H1 (cell line): ENCODE data around the gene HILPDA. TPM values are rescaled to one million over a fixed set of nuclear protein-coding genes. Genes with fewer than 3 reads are reported as not detected.

Experiments
- CTCF ChIA-PET: fragments of 300-600 bp; sonication (Branson Sonifier 250); formaldehyde crosslinking; loops from one replicate; lab custom pipeline; 2021; ENCODE audit not compliant: partially characterized antibody; lab: Charles Lee
- POLR2A ChIA-PET: fragments of 300-600 bp; sonication (Branson Sonifier 250); formaldehyde crosslinking; loops from one replicate; lab custom pipeline; 2021; ENCODE audit warnings: inconsistent platforms; ENCODE audit not compliant: partially characterized antibody; lab: Charles Lee
- DNase-seq, 2 experiments: peaks; one replicate each; pipeline versions ENCODE4 v3.0.0 to v3.0.0-alpha.2; 2010 to 2022; ENCODE audit warnings: low spot score in 2 of 2, low read depth in 1 of 2, mixed read lengths in 1 of 2
- FAIRE-seq: peaks from 2 replicates; lab custom pipeline; 2011; peaks lifted over from hg19 to GRCh38; lab: Jason Lieb, UNC
- H2AFZ ChIP-seq: 2 replicates; pipeline ENCODE4 v1.8.1; 2012; ENCODE audit warnings: low read length, inconsistent platforms
- H2AK5ac ChIP-seq: 2 replicates; pipeline ENCODE4 v1.6.1; 2013; ENCODE audit warnings: low read depth, low read length
- H2BK120ac ChIP-seq: replicated peaks from 2 replicates; pipeline ENCODE3; 2013; ENCODE audit warnings: low read depth, low read length, inconsistent platforms
- H2BK12ac ChIP-seq: 2 replicates; pipeline ENCODE4 v1.6.1; 2013; ENCODE audit warnings: low read depth, low read length
- H2BK15ac ChIP-seq: 2 replicates; pipeline ENCODE4 v1.6.1; 2013; ENCODE audit warnings: low read length
- H2BK20ac ChIP-seq: 2 replicates; pipeline ENCODE4 v1.6.1; 2013; ENCODE audit warnings: low read length
- H2BK5ac ChIP-seq: 2 replicates; pipeline ENCODE4 v1.6.1; 2013; ENCODE audit warnings: low read depth, low read length
- H3K14ac ChIP-seq: 2 replicates; pipeline ENCODE4 v1.6.1; 2013; ENCODE audit warnings: inconsistent platforms; ENCODE audit not compliant: insufficient read length
- H3K18ac ChIP-seq: 2 replicates; pipeline ENCODE4 v1.6.1; 2013; ENCODE audit warnings: low read length; ENCODE audit errors: extremely low read depth
- H3K23ac ChIP-seq: 2 replicates; pipeline ENCODE4 v1.6.1; 2013; ENCODE audit warnings: inconsistent platforms; ENCODE audit not compliant: insufficient read length
- H3K23me2 ChIP-seq: 2 replicates; pipeline ENCODE4 v1.6.1; 2013; ENCODE audit warnings: low read depth, low read length
- H3K27ac ChIP-seq: 2 replicates; pipeline ENCODE4 v1.6.1; 2011; ENCODE audit warnings: low read depth, low read length, inconsistent platforms
- H3K27me3 ChIP-seq, 4 experiments: replicated peaks in 1 of 4; 1 replicate in 1 of 4; 2 replicates in 3 of 4; pipeline versions ENCODE4 v1.6.1 to v1.8.1; 2011 to 2013; ENCODE audit warnings: low read length in 3 of 4, mild to moderate bottlenecking in 3 of 4, inconsistent platforms in 2 of 4, mixed read lengths in 2 of 4, moderate library complexity in 1 of 4; ENCODE audit not compliant: control insufficient read depth in 3 of 4, insufficient read depth in 3 of 4; ENCODE audit errors: extremely low read depth in 1 of 4
- H3K36me3 ChIP-seq, 4 experiments: 2 replicates each; pipeline versions ENCODE4 v1.6.1 to v1.8.1; 2011 to 2013; ENCODE audit warnings: mild to moderate bottlenecking in 4 of 4, low read length in 3 of 4, moderate library complexity in 2 of 4, control low read depth in 1 of 4, inconsistent platforms in 1 of 4; ENCODE audit not compliant: insufficient read depth in 4 of 4, control insufficient read depth in 2 of 4
- H3K4ac ChIP-seq: replicated peaks from 2 replicates; pipeline ENCODE3; 2013; ENCODE audit warnings: low read length, low read depth, mixed read lengths, inconsistent platforms; ENCODE audit not compliant: insufficient read length
- H3K4me1 ChIP-seq, 4 experiments: replicated peaks in 1 of 4; 1 replicate in 1 of 4; 2 replicates in 3 of 4; pipeline versions ENCODE4 v1.6.1 to v1.8.1; 2011 to 2013; ENCODE audit warnings: low read length in 3 of 4, inconsistent platforms in 2 of 4, mixed read lengths in 1 of 4; ENCODE audit not compliant: insufficient read depth in 4 of 4, control insufficient read depth in 3 of 4
- H3K4me2 ChIP-seq, 2 experiments: 2 replicates each; pipeline versions ENCODE4 v1.6.1 to v1.8.1; 2011 to 2013; ENCODE audit warnings: low read depth in 2 of 2, low read length in 2 of 2, control low read depth in 1 of 2, inconsistent platforms in 1 of 2, mild to moderate bottlenecking in 1 of 2; ENCODE audit not compliant: insufficient read depth in 1 of 2
- H3K4me3 ChIP-seq, 4 experiments: fragments of 200-600, 300-600 bp in 1 of 4; sonication (generic), shearing (Covaris generic), sonication (Bioruptor Twin) in 1 of 4; 2 replicates each; pipeline versions ENCODE4 v1.5.1 to v1.8.1; 2011 to 2016; ENCODE audit warnings: low read length in 4 of 4, low read depth in 3 of 4, control low read depth in 2 of 4, inconsistent platforms in 2 of 4, mild to moderate bottlenecking in 2 of 4, mixed read lengths in 1 of 4, moderate library complexity in 1 of 4; ENCODE audit not compliant: insufficient read depth in 2 of 4; ENCODE audit errors: extremely low read depth in 1 of 4
- H3K56ac ChIP-seq: replicated peaks from 2 replicates; pipeline ENCODE3; 2013; ENCODE audit warnings: low read depth, mild to moderate bottlenecking, mixed read lengths, low read length, inconsistent platforms; ENCODE audit not compliant: insufficient read length
- H3K79me1 ChIP-seq: 2 replicates; pipeline ENCODE4 v1.6.1; 2013; ENCODE audit warnings: low read depth, low read length, control low read depth
- H3K79me2 ChIP-seq, 2 experiments: 2 replicates each; pipeline versions ENCODE4 v1.6.1 to v1.8.1; 2012 to 2013; ENCODE audit warnings: low read length in 2 of 2, mild to moderate bottlenecking in 2 of 2, inconsistent platforms in 1 of 2; ENCODE audit not compliant: insufficient read depth in 2 of 2, control insufficient read depth in 1 of 2
- H3K9ac ChIP-seq, 4 experiments: replicated peaks in 1 of 4; 1 replicate in 1 of 4; 2 replicates in 3 of 4; pipeline versions ENCODE4 v1.6.1 to v1.8.1; 2011 to 2013; ENCODE audit warnings: low read depth in 3 of 4, low read length in 3 of 4, control low read depth in 2 of 4, mild to moderate bottlenecking in 2 of 4, moderate library complexity in 2 of 4, inconsistent platforms in 1 of 4; ENCODE audit errors: extremely low read depth in 1 of 4
- H3K9me3 ChIP-seq, 2 experiments: 2 replicates each; pipeline versions ENCODE4 v1.6.1 to v1.8.1; 2012 to 2013; ENCODE audit warnings: mild to moderate bottlenecking in 2 of 2, moderate library complexity in 2 of 2, control low read depth in 1 of 2, inconsistent platforms in 1 of 2, low read depth in 1 of 2, low read length in 1 of 2, mixed read lengths in 1 of 2; ENCODE audit not compliant: insufficient read depth in 2 of 2
- H4K20me1 ChIP-seq, 2 experiments: replicated peaks in 1 of 2; 2 replicates each; pipeline versions ENCODE3 to v1.8.1; 2011 to 2013; ENCODE audit warnings: inconsistent platforms in 2 of 2, low read length in 2 of 2, mild to moderate bottlenecking in 1 of 2; ENCODE audit not compliant: insufficient read depth in 2 of 2, control insufficient read depth in 1 of 2
- H4K5ac ChIP-seq: 2 replicates; pipeline ENCODE4 v1.6.1; 2013; ENCODE audit warnings: low read length, low read depth, mixed read lengths, inconsistent platforms; ENCODE audit not compliant: insufficient read length
- H4K8ac ChIP-seq: 2 replicates; pipeline ENCODE4 v1.8.0; 2013; ENCODE audit warnings: mild to moderate bottlenecking, moderate library complexity, low read length, inconsistent platforms; ENCODE audit not compliant: insufficient read depth; ENCODE audit errors: extremely low read depth
- H4K91ac ChIP-seq: replicated peaks from 2 replicates; pipeline ENCODE3; 2013; ENCODE audit warnings: low read length, mixed read lengths, inconsistent platforms; ENCODE audit not compliant: insufficient read length
- BRCA1 ChIP-seq: IDR thresholded peaks from 2 replicates; pipeline ENCODE4 v1.6.1; 2012; ENCODE audit warnings: low read depth, low read length, improper control_type of control experiment
- NRF1 ChIP-seq: IDR thresholded peaks from 2 replicates; pipeline ENCODE4 v1.6.1; 2011; ENCODE audit warnings: mild to moderate bottlenecking, low read depth, low read length, improper control_type of control experiment
- POLR2AphosphoS5 ChIP-seq: IDR thresholded peaks from 2 replicates; pipeline ENCODE4 v1.6.1; 2011; ENCODE audit warnings: low read depth, low read length
- SP4 ChIP-seq: IDR thresholded peaks from 2 replicates; pipeline ENCODE4 v1.6.1; 2012; ENCODE audit warnings: low read length, inconsistent platforms
- WGBS, 2 experiments: shearing (Covaris generic) in 1 of 2; methylation state at CpG; one replicate each; pipeline versions ENCODE4 v1.1.6 to v1.1.7; 2013 to 2015; ENCODE audit warnings: low lambda C conversion rate in 2 of 2, mixed read lengths in 2 of 2, inconsistent platforms in 1 of 2, low coverage in 1 of 2, missing lambda C conversion rate in 1 of 2; ENCODE audit not compliant: insufficient replicate concordance in 2 of 2, insufficient coverage in 1 of 2, insufficient read length in 1 of 2; ENCODE audit errors: extremely low coverage in 1 of 2, missing lambda C conversion rate in 1 of 2; 5-methylcytosine and 5-hydroxymethylcytosine counted together
- polyA plus RNA-seq, 7 experiments: library from polyadenylated mRNA; depleted of rRNA in 3 of 7; stranded (reverse) in 5 of 7; unstranded in 2 of 7; fragments of >200 nt in 5 of 7; fragments of 200-250 nt in 2 of 7; gene quantifications; 1 replicate in 5 of 7; 2 replicates in 1 of 7; 4 replicates in 1 of 7; pipeline versions ENCODE4 v1.2.1 to v1.2.3, GENCODE V29; 2011 to 2013; ENCODE audit warnings: missing spikeins in 2 of 7, mixed read lengths in 2 of 7
- total RNA-seq: library from RNA; stranded (reverse); fragmentation: NEBNext Ultra II Directional; extraction: Animal tissue kit (Norgen Biotek cat#: 25700); gene quantifications from 2 replicates; pipeline ENCODE4 v1.2.1, GENCODE V29; 2021

HILPDA gene
- total and polyA plus RNA-seq, 2 of the 8 experiments (the other 6 are each of a cell fraction or from before 2014, with no cell fraction given), result 35.6 to 80.0 TPM

DNA sequence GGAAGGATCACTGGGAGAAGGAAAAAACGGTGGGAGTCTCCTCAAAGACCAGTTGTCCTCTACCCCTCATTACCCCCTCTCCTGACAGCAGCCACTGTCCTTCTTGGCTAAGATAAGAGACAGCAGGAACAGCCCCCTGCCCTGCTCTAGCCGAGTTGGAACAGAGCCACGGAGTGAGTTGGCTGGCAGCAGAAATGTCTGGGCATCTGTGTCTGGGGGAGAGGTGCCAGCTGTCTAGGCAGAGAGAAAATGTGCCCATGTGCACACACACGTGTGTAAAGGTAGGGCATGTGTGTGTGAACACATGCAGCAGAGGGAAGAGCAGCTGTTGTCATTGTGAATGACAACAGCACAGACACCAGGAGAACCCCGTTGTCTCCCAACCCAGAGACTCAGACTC lies 9.4 kb upstream of the HILPDA start:
- H3K14ac ChIP-seq, result no peak overlapping the region
- H3K27me3 ChIP-seq, result no peaks in the 10 kb centered on the region
- no peak overlapping the region for H2BK15ac ChIP-seq
- no peak overlapping the region for H2BK5ac ChIP-seq
- TF ChIP-seq POLR2AphosphoS5, result no peak
- TF ChIP-seq SP4, result no peak
- no peak for TF ChIP-seq BRCA1
- TF ChIP-seq NRF1, result no peak
- no peak overlapping the region for H3K4me2 ChIP-seq
- no peak overlapping the region for H2BK12ac ChIP-seq
- H3K27ac ChIP-seq, result no peak overlapping the region
- H4K91ac ChIP-seq, result no peak overlapping the region
- no peak overlapping the region for H2BK120ac ChIP-seq
- no peaks in the 10 kb centered on the region for H3K79me2 ChIP-seq
- H3K23ac ChIP-seq, result no peak overlapping the region
- H3K36me3 ChIP-seq, result no peaks in the 10 kb centered on the region
- H2AK5ac ChIP-seq, result no peak overlapping the region
- no peaks in the 10 kb centered on the region for H3K79me1 ChIP-seq
- POLR2A ChIA-PET, result interaction anchor here (0.8 to 3.5 kb wide), 2 partner anchors 9 to 419 kb away, joined by 3 to 18 read pairs; partner anchors contain the start of gene HILPDA
- H3K23me2 ChIP-seq, result no peaks in the 10 kb centered on the region
- H4K5ac ChIP-seq, result no peak overlapping the region
- H3K4me3 ChIP-seq, result no peak overlapping the region
- no peak for FAIRE-seq
- no peak overlapping the region for H3K18ac ChIP-seq
- H2AFZ ChIP-seq, result no peak overlapping the region
- peak overlapping the region; percentile 48; the same call in 1 of the 2 replicates for H2BK20ac ChIP-seq
- H3K9ac ChIP-seq, result no peak overlapping the region
- H3K4ac ChIP-seq, result no peak overlapping the region
- H4K20me1 ChIP-seq, result no peaks in the 10 kb centered on the region
- H3K56ac ChIP-seq, result no peak overlapping the region
- CTCF ChIA-PET, result interaction anchor here (2.1 to 25.2 kb wide), 3 partner anchors 15 to 24 kb away, joined by 4 to 477 read pairs (median 258); no protein-coding TSS in a partner anchor
- no peak overlapping the region for H4K8ac ChIP-seq
- no peaks in the 10 kb centered on the region for H3K4me1 ChIP-seq
- no peaks in the 10 kb centered on the region for H3K9me3 ChIP-seq
- WGBS, 2 experiments, result 93% methylated on average over 5 of the region's 5 CpGs; no CpG with 5 or more reads in 1 of the 2 experiments
- no peak for DNase-seq
